HepG2 (cell line): ENCODE results near the gene TMEM9. TPM values are rescaled to one million over a fixed set of nuclear protein-coding genes. Genes with fewer than 3 reads are reported as not detected.

ENCODE experiments used
- CBX2 ChIP-seq, 2 experiments: fragments of 200-600 bp in 1 of 2; sonication (generic); formaldehyde crosslinking in 1 of 2; IDR thresholded peaks; 2 replicates each; pipeline versions ENCODE4 v1.7.0 to v1.8.1; 2018 to 2022; ENCODE audit warnings: low read depth in 2 of 2, low read length in 1 of 2, mild to moderate bottlenecking in 1 of 2, missing genetic modification reagents in 1 of 2
- CEBPB ChIP-seq: IDR thresholded peaks from 2 replicates; pipeline ENCODE4 v1.6.1; 2011; ENCODE audit warnings: low read depth, low read length, improper control_type of control experiment, borderline replicate concordance
- E2F5 ChIP-seq: sonication (generic); formaldehyde crosslinking; conservative IDR thresholded peaks from 2 replicates; pipeline ENCODE4 v1.4.0; 2020; ENCODE audit warnings: missing genetic modification reagents
- ONECUT2 ChIP-seq: sonication (generic); formaldehyde crosslinking; IDR thresholded peaks from 2 replicates; pipeline ENCODE4 v1.4.0; 2020; ENCODE audit warnings: missing genetic modification reagents
- PBX2 ChIP-seq: IDR thresholded peaks from 2 replicates; pipeline ENCODE4 v1.6.1; 2016; ENCODE audit warnings: control low read depth
- PRDM15 ChIP-seq: sonication (generic); formaldehyde crosslinking; IDR thresholded peaks from 2 replicates; pipeline ENCODE4 v1.4.0; 2020; ENCODE audit warnings: missing genetic modification reagents
- RORA ChIP-seq: sonication (generic); formaldehyde crosslinking; IDR thresholded peaks from 2 replicates; pipeline ENCODE4 v1.5.0; 2020; ENCODE audit warnings: mild to moderate bottlenecking, missing genetic modification reagents, moderate library complexity
- SATB2 ChIP-seq: sonication (generic); formaldehyde crosslinking; IDR thresholded peaks from 2 replicates; pipeline ENCODE4 v1.5.0; 2020; ENCODE audit warnings: missing genetic modification reagents
- TBX2 ChIP-seq: sonication (generic); formaldehyde crosslinking; IDR thresholded peaks from 2 replicates; pipeline ENCODE4 v1.5.0; 2020; ENCODE audit warnings: missing genetic modification reagents, mild to moderate bottlenecking, borderline replicate concordance
- ZBTB4 ChIP-seq: sonication (generic); formaldehyde crosslinking; IDR thresholded peaks from 2 replicates; pipeline ENCODE4 v1.4.0; 2020; ENCODE audit warnings: missing genetic modification reagents, mild to moderate bottlenecking, borderline replicate concordance
- ZBTB7A ChIP-seq: sonication (generic); formaldehyde crosslinking; IDR thresholded peaks from 2 replicates; pipeline ENCODE4 v1.8.0; 2022; ENCODE audit warnings: mild to moderate bottlenecking, missing genetic modification reagents
- ZNF205 ChIP-seq: IDR thresholded peaks from 2 replicates; pipeline ENCODE4 v1.6.1; 2018; ENCODE audit warnings: missing biosample characterization, missing genetic modification reagents
- ZNF580 ChIP-seq: IDR thresholded peaks from 2 replicates; pipeline ENCODE4 v1.6.1; 2016; ENCODE audit warnings: low read depth, borderline replicate concordance
- ZNF670 ChIP-seq: sonication (generic); formaldehyde crosslinking; IDR thresholded peaks from 2 replicates; pipeline ENCODE4 v1.8.0; 2022; ENCODE audit warnings: mild to moderate bottlenecking, missing genetic modification reagents, borderline replicate concordance
- ZNF788 ChIP-seq: sonication (generic); formaldehyde crosslinking; IDR thresholded peaks from 2 replicates; pipeline ENCODE4 v1.5.0; 2020; ENCODE audit warnings: mild to moderate bottlenecking, missing genetic modification reagents, borderline replicate concordance
- polyA plus RNA-seq, 8 experiments: library from polyadenylated mRNA; depleted of rRNA in 3 of 8; stranded (reverse) in 7 of 8; unstranded in 1 of 8; fragments of >200 nt; fragmentation: Illumina TruSeq in 4 of 8; extraction: Trizol in 4 of 8; gene quantifications; 2 replicates each; pipeline versions ENCODE4 v1.2.1 to v1.2.3, GENCODE V29; 2011 to 2016; ENCODE audit warnings: low read depth in 4 of 8, missing spikeins in 1 of 8, mixed read lengths in 1 of 8; ENCODE audit not compliant: insufficient read depth in 1 of 8
- total RNA-seq, 5 experiments: library from RNA; depleted of rRNA; stranded (reverse); fragments of >200 nt; fragmentation: Illumina TruSeq; extraction: Trizol; gene quantifications; 2 replicates each; pipeline ENCODE4 v1.2.3, GENCODE V29; 2016; ENCODE audit warnings: low read depth in 1 of 5
- TF ChIP-seq, protein P1 (sequence below): sonication (generic); formaldehyde crosslinking; IDR thresholded peaks from 2 replicates; pipeline ENCODE4 v1.4.0; 2020; ENCODE audit warnings: missing genetic modification reagents, mild to moderate bottlenecking, borderline replicate concordance

TMEM9 gene
- total and polyA plus RNA-seq, 2 of the 13 experiments (the other 11 are each of a cell fraction or from before 2014, with no cell fraction given): 60.9 to 102 TPM

- no peak for TF ChIP-seq PRDM15 (CRISPR knock-in tag)
- TF ChIP-seq ZBTB7A (CRISPR knock-in tag): no peak
- no peak for TF ChIP-seq ZNF788 (CRISPR knock-in tag)
- no peak for TF ChIP-seq RORA
- TF ChIP-seq PBX2 (CRISPR knock-in tag): peak; percentile 88
- no peak for TF ChIP-seq CBX2 (IDR thresholded peaks at IDR 0.05; ENCODE audit: low read depth, low read length)
- no peak for TF ChIP-seq CBX2 (CRISPR knock-in tag; IDR thresholded peaks at IDR 0.05; ENCODE audit: low read depth)
- TF ChIP-seq, protein P1, sequence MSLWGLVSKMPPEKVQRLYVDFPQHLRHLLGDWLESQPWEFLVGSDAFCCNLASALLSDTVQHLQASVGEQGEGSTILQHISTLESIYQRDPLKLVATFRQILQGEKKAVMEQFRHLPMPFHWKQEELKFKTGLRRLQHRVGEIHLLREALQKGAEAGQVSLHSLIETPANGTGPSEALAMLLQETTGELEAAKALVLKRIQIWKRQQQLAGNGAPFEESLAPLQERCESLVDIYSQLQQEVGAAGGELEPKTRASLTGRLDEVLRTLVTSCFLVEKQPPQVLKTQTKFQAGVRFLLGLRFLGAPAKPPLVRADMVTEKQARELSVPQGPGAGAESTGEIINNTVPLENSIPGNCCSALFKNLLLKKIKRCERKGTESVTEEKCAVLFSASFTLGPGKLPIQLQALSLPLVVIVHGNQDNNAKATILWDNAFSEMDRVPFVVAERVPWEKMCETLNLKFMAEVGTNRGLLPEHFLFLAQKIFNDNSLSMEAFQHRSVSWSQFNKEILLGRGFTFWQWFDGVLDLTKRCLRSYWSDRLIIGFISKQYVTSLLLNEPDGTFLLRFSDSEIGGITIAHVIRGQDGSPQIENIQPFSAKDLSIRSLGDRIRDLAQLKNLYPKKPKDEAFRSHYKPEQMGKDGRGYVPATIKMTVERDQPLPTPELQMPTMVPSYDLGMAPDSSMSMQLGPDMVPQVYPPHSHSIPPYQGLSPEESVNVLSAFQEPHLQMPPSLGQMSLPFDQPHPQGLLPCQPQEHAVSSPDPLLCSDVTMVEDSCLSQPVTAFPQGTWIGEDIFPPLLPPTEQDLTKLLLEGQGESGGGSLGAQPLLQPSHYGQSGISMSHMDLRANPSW (CRISPR knock-in tag): no peak
- TF ChIP-seq ZNF670: no peak
- TF ChIP-seq ZBTB4: no peak
- TF ChIP-seq CEBPB: peak; percentile 100
- TF ChIP-seq ONECUT2: no peak
- TF ChIP-seq E2F5 (CRISPR knock-in tag): no peak
- no peak for TF ChIP-seq ZNF205 (CRISPR knock-in tag)
- no peak for TF ChIP-seq TBX2 (CRISPR knock-in tag)
- no peak for TF ChIP-seq ZNF580 (CRISPR knock-in tag)
- no peak for TF ChIP-seq SATB2 (CRISPR knock-in tag)
These were observed at the start of gene TMEM9 (continued) for GRCh38 chr1:201154389-201155165.
